Measurements from ENCODE around the gene CCNF.

CCNF gene

GRCh38 chr16:2415085-2415484 is 14.2 kb upstream of the CCNF start:
- peaks cover 25% of the 10 kb centered on the region for H3K27me3 Mint-ChIP-seq (ENCODE audit: low read depth)
- no peaks in the 10 kb centered on the region for H3K36me3 Mint-ChIP-seq (ENCODE audit: low read depth)
- H3K9me3 Mint-ChIP-seq: no peaks in the 10 kb centered on the region
- no peak overlapping the region for H3K27ac Mint-ChIP-seq
- TF ChIP-seq CTCF (IDR thresholded peaks at IDR 0.05; ENCODE audit: unreplicated experiment in 3 of 3): no peak
- H3K4me1 Mint-ChIP-seq: no peaks in the 10 kb centered on the region
- H3K4me3 Mint-ChIP-seq: no peak overlapping the region

GRCh38 chr16:2420035-2420434 is 9.2 kb upstream of the CCNF start:
- Mint-ChIP-seq H3K4me1 (no peaks in the 10 kb centered on the region), H3K4me3 (no peak overlapping the region), H3K27me3 (ENCODE audit: low read depth) (peaks cover 8% of the 10 kb centered on the region), H3K9me3 (no peaks in the 10 kb centered on the region), H3K36me3 (ENCODE audit: low read depth) (no peaks in the 10 kb centered on the region), H3K27ac (no peak overlapping the region)
- no peak for TF ChIP-seq CTCF (IDR thresholded peaks at IDR 0.05; ENCODE audit: unreplicated experiment in 3 of 3)

- Mint-ChIP-seq H3K9me3 (no peaks in the 10 kb centered on the region), H3K27ac (no peak overlapping the region), H3K27me3 (ENCODE audit: low read depth) (peaks cover 8% of the 10 kb centered on the region), H3K4me1 (no peaks in the 10 kb centered on the region), H3K4me3 (no peak overlapping the region), H3K36me3 (ENCODE audit: low read depth) (no peaks in the 10 kb centered on the region)
- no peak for TF ChIP-seq CTCF (IDR thresholded peaks at IDR 0.05; ENCODE audit: unreplicated experiment in 3 of 3)
Measured at GRCh38 chr16:2422123-2422867, 7.0 kb upstream of the CCNF start.

GRCh38 chr16:2424061-2425007 is 4.9 kb upstream of the CCNF start:
- H3K4me3 Mint-ChIP-seq: no peak overlapping the region
- no peak overlapping the region for H3K27ac Mint-ChIP-seq
- H3K36me3 Mint-ChIP-seq (ENCODE audit: low read depth): no peaks in the 10 kb centered on the region
- H3K9me3 Mint-ChIP-seq: no peaks in the 10 kb centered on the region
- peaks cover 8% of the 10 kb centered on the region for H3K27me3 Mint-ChIP-seq (ENCODE audit: low read depth)
- H3K4me1 Mint-ChIP-seq: peaks cover 4% of the 10 kb centered on the region
- TF ChIP-seq CTCF (IDR thresholded peaks at IDR 0.05; ENCODE audit: unreplicated experiment in 3 of 3): no peak

- Mint-ChIP-seq H3K4me3 (no peak overlapping the region), H3K9me3 (no peaks in the 10 kb centered on the region), H3K27ac (no peak overlapping the region), H3K27me3 (ENCODE audit: low read depth) (peaks cover 7% of the 10 kb centered on the region), H3K4me1 (peaks cover 8% of the 10 kb centered on the region), H3K36me3 (ENCODE audit: low read depth) (no peaks in the 10 kb centered on the region)
- no peak for TF ChIP-seq CTCF (IDR thresholded peaks at IDR 0.05; ENCODE audit: unreplicated experiment in 3 of 3)
Measured at GRCh38 chr16:2425008-2425518, 4.2 kb upstream of the CCNF start.

Measured in nephron (organoid).